Loucy (cell line): ENCODE measurements around the gene CCL11.

Experiments
- H2AFZ ChIP-seq: fragments of 200-600 bp; sonication (generic); 2 replicates; pipeline ENCODE4 v1.6.0; 2016; ENCODE audit warnings: antibody characterized with exemption, mild to moderate bottlenecking, low read length, moderate library complexity
- H3F3A ChIP-seq: fragments of 200-600 bp; 2 replicates; pipeline ENCODE4 v1.6.0; 2016; ENCODE audit warnings: antibody characterized with exemption, low read depth, mild to moderate bottlenecking
- H3K27me3 ChIP-seq: fragments of 200-600 bp; sonication (generic); 2 replicates; pipeline ENCODE4 v1.6.1; 2014; ENCODE audit warnings: low read length, mild to moderate bottlenecking; ENCODE audit not compliant: insufficient read depth, poor library complexity, severe bottlenecking
- H3K36me3 ChIP-seq: fragments of 200-600 bp; sonication (generic); 2 replicates; pipeline ENCODE4 v1.6.1; 2016; ENCODE audit warnings: low read length; ENCODE audit not compliant: insufficient read depth
- H3K4me1 ChIP-seq: fragments of 200-600 bp; sonication (generic); 2 replicates; pipeline ENCODE4 v1.5.1; 2014; ENCODE audit warnings: low read length, mild to moderate bottlenecking; ENCODE audit not compliant: insufficient read depth, poor library complexity, severe bottlenecking
- H3K4me2 ChIP-seq: fragments of 200-600 bp; sonication (generic); 2 replicates; pipeline ENCODE4 v1.6.0; 2014; ENCODE audit warnings: antibody characterized with exemption, low read length, low read depth, mild to moderate bottlenecking; ENCODE audit not compliant: poor library complexity, severe bottlenecking
- H3K4me3 ChIP-seq: fragments of 200-600 bp; sonication (generic); 2 replicates; pipeline ENCODE4 v1.5.1; 2014; ENCODE audit warnings: low read length, mild to moderate bottlenecking, mixed read lengths; ENCODE audit not compliant: poor library complexity, severe bottlenecking
- H3K79me2 ChIP-seq: fragments of 200-600 bp; sonication (generic); 2 replicates; pipeline ENCODE4 v1.6.1; 2014; ENCODE audit warnings: low read length; ENCODE audit not compliant: insufficient read depth
- H3K9ac ChIP-seq: fragments of 200-600 bp; sonication (generic); 2 replicates; pipeline ENCODE4 v1.6.0; 2014; ENCODE audit warnings: mild to moderate bottlenecking, low read depth, low read length, moderate library complexity; ENCODE audit not compliant: poor library complexity, severe bottlenecking
- H3K9me2 ChIP-seq: fragments of 200-600 bp; sonication (generic); replicated peaks from 2 replicates; pipeline ENCODE4 v1.6.1; 2016; ENCODE audit warnings: low read depth, low read length, mixed read lengths
- H3K9me3 ChIP-seq: fragments of 200-600 bp; sonication (generic); 2 replicates; pipeline ENCODE4 v1.6.1; 2014; ENCODE audit warnings: mild to moderate bottlenecking, antibody characterized with exemption, low read length, low read depth; ENCODE audit not compliant: insufficient read depth
- H4K20me1 ChIP-seq: fragments of 200-600 bp; sonication (generic); 2 replicates; pipeline ENCODE4 v1.6.0; 2014; ENCODE audit warnings: antibody characterized with exemption, low read length, mild to moderate bottlenecking; ENCODE audit not compliant: insufficient read depth, poor library complexity, severe bottlenecking
- EZH2phosphoT487 ChIP-seq: fragments of 200-600 bp; IDR thresholded peaks from 2 replicates; pipeline ENCODE4 v1.6.1; 2018; ENCODE audit warnings: antibody characterized with exemption, mild to moderate bottlenecking, moderate library complexity, borderline replicate concordance
- TF ChIP-seq, protein P1 (sequence below): fragments of 200-600 bp; sonication (generic); conservative IDR thresholded peaks from 2 replicates; pipeline ENCODE4 v1.5.1; 2014; ENCODE audit warnings: mild to moderate bottlenecking, antibody characterized with exemption, low read length

Gene CCL11

DNA sequence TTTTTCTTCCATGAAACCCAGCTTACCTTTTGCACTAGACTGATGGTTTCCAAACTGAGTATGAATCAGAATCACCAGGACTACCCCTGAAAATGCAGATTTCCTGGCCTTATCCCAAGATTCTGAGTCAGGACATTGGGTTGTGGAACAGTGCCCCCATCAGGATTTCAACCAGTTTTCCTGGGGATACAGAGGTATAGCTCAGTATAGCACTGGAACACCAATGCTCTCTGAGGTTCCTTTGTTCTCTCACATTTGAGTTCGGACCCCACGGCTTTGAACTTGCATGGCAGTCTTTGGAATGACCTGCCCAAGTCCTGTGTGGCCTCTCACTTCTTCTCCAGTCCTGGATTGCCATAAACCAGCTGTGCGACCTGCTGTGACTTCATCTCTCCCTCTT is 20.9 kb downstream of the CCL11 start:
- no peaks in the 10 kb centered on the region for H4K20me1 ChIP-seq
- no peaks in the 10 kb centered on the region for H3K36me3 ChIP-seq
- no peak overlapping the region for H2AFZ ChIP-seq
- H3K4me1 ChIP-seq = no peaks in the 10 kb centered on the region
- no peaks in the 10 kb centered on the region for H3K27me3 ChIP-seq
- H3K79me2 ChIP-seq = no peaks in the 10 kb centered on the region
- H3K9me2 ChIP-seq = no peaks in the 10 kb centered on the region
- H3K9me3 ChIP-seq = no peaks in the 10 kb centered on the region
- no peak overlapping the region for H3K4me2 ChIP-seq
- TF ChIP-seq, protein P1, sequence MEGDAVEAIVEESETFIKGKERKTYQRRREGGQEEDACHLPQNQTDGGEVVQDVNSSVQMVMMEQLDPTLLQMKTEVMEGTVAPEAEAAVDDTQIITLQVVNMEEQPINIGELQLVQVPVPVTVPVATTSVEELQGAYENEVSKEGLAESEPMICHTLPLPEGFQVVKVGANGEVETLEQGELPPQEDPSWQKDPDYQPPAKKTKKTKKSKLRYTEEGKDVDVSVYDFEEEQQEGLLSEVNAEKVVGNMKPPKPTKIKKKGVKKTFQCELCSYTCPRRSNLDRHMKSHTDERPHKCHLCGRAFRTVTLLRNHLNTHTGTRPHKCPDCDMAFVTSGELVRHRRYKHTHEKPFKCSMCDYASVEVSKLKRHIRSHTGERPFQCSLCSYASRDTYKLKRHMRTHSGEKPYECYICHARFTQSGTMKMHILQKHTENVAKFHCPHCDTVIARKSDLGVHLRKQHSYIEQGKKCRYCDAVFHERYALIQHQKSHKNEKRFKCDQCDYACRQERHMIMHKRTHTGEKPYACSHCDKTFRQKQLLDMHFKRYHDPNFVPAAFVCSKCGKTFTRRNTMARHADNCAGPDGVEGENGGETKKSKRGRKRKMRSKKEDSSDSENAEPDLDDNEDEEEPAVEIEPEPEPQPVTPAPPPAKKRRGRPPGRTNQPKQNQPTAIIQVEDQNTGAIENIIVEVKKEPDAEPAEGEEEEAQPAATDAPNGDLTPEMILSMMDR = no peak
- no peak for TF ChIP-seq EZH2phosphoT487
- no peaks in the 10 kb centered on the region for H3F3A ChIP-seq
- no peak overlapping the region for H3K4me3 ChIP-seq
- H3K9ac ChIP-seq = no peak overlapping the region

DNA sequence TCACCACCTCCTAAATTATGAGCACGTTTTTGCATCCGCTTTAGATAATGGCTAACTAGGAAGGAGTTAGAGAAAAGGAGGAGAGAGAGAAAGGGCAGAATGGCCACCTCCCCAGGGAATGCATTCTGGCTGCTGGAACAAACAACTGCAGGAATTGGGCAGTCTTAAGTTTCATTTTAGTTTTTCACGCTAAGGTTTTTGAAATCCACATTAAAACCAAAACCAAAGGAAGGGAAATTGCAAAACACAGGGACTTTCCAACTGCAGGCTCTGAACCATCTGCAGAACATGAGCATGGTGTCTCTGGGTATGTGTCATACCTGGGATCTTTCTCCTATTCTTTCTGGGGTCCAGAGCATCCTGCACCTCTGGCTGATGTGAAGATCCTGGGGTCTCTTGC is 21.6 kb downstream of the CCL11 start:
- Histone ChIP-seq H3K9me3 (no peaks in the 10 kb centered on the region), H3K27me3 (no peaks in the 10 kb centered on the region), H2AFZ (no peak overlapping the region), H3F3A (no peaks in the 10 kb centered on the region), H3K9me2 (no peaks in the 10 kb centered on the region), H3K4me3 (no peak overlapping the region), H3K9ac (no peak overlapping the region), H3K36me3 (no peaks in the 10 kb centered on the region), H3K4me2 (no peak overlapping the region), H4K20me1 (no peaks in the 10 kb centered on the region), H3K79me2 (no peaks in the 10 kb centered on the region), H3K4me1 (no peaks in the 10 kb centered on the region)
- TF ChIP-seq, protein P1 = no peak
- no peak for TF ChIP-seq EZH2phosphoT487

DNA sequence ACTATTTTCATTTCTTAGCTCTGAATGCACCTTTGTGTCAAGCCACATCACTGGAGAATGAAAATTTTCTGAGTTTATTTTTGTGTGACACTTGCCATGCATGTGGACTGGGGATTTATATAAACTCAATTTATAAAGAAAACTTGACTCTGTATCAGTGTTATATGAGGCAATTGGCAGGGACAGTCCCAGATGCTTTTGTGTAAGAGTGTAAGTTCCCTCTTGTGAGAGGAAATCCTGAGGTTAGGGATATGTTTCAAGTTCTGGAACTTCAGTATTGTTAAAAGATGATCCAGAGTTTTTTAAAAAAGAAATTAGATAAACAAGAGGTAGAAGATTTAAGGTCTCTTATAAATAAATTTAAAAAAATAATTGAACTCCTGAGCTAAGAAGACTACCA is 22.8 kb downstream of the CCL11 start:
- no peaks in the 10 kb centered on the region for H3K36me3 ChIP-seq
- H2AFZ ChIP-seq = no peak overlapping the region
- no peaks in the 10 kb centered on the region for H3K79me2 ChIP-seq
- no peaks in the 10 kb centered on the region for H3F3A ChIP-seq
- H4K20me1 ChIP-seq = no peaks in the 10 kb centered on the region
- H3K4me2 ChIP-seq = no peak overlapping the region
- no peaks in the 10 kb centered on the region for H3K27me3 ChIP-seq
- H3K9me2 ChIP-seq = no peaks in the 10 kb centered on the region
- no peak for TF ChIP-seq EZH2phosphoT487
- TF ChIP-seq, protein P1 = no peak
- H3K4me3 ChIP-seq = no peak overlapping the region
- no peaks in the 10 kb centered on the region for H3K9me3 ChIP-seq
- H3K9ac ChIP-seq = no peak overlapping the region
- H3K4me1 ChIP-seq = no peaks in the 10 kb centered on the region
